Measurements from ENCODE around the gene SMYD3.

- TF ChIP-seq CTCF (IDR thresholded peaks at IDR 0.05) (no peak), POLR2A (IDR thresholded peaks at IDR 0.05) (no peak)
These were observed 441.5 kb downstream of the SMYD3 start for GRCh38 chr1:246065592-246065991.
